Erythroblast (primary cell): ENCODE data around the gene BRCA2.

ENCODE experiments used
- GATA1 ChIP-seq: IDR thresholded peaks from 2 replicates; pipeline ENCODE4 v1.6.1; 2011; ENCODE audit warnings: low read depth, mild to moderate bottlenecking, control low read depth, low read length, moderate library complexity
- POLR2A ChIP-seq: IDR thresholded peaks from 2 replicates; pipeline ENCODE4 v1.6.1; 2011; ENCODE audit warnings: mild to moderate bottlenecking, low read length

DNA sequence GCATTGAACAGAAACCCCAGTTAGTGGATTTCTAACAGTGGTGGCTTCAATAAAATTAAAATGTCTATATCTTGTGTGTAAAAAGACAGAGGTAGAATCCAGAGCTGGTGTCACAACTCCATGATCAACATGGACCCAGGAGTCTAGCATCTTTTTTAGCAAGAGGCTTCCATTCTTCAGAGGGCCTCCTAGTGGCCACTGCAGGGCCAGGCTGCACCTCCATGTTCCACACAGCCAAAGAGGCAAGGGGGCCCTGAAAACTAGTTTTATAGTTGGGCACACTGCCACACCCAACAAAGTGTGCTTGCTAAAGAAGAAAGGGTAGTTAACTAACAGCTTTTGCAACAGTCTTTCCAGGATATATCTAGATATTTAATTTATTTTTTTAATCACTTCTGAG lies 99.7 kb downstream of the BRCA2 start:
- no peak for TF ChIP-seq POLR2A
- no peak for TF ChIP-seq GATA1
